Spleen (tissue), 7 donors: ENCODE data around the gene PRPF38A.

Source experiments
- POLR2A ChIP-seq, 3 donors: fragments of 450-650 bp; IDR thresholded peaks; one replicate each; pipeline ENCODE4 v1.5.1; 2017; ENCODE audit warnings: antibody characterized with exemption in 3 of 3, mild to moderate bottlenecking in 1 of 3
- POLR2AphosphoS5 ChIP-seq, 3 donors: sonication (generic); formaldehyde crosslinking; IDR thresholded peaks; one replicate each; pipeline ENCODE4 v1.5.1; 2017; ENCODE audit warnings: antibody characterized with exemption in 3 of 3
- TF ChIP-seq, protein P1 (sequence below), 11 experiments: fragments of 200-600 bp in 7 of 11; fragments of 450-650 bp in 4 of 11; sonication (generic) in 4 of 11; IDR thresholded peaks in 8 of 11; conservative IDR thresholded peaks in 3 of 11; 1 replicate in 7 of 11; 2 replicates in 4 of 11; pipeline versions ENCODE4 v1.4.0 to v1.8.0; 2016 to 2021; ENCODE audit warnings: antibody characterized with exemption in 11 of 11, inconsistent platforms in 4 of 11, mild to moderate bottlenecking in 1 of 11
- donor health status: DM: no; HTN: no; CAD: no; lungs with moderate emphysema.
- donor health status: DM: no; HTN: no; CAD: no.
- donor health status: DM: no; HTN: no; CAD: no.

DNA sequence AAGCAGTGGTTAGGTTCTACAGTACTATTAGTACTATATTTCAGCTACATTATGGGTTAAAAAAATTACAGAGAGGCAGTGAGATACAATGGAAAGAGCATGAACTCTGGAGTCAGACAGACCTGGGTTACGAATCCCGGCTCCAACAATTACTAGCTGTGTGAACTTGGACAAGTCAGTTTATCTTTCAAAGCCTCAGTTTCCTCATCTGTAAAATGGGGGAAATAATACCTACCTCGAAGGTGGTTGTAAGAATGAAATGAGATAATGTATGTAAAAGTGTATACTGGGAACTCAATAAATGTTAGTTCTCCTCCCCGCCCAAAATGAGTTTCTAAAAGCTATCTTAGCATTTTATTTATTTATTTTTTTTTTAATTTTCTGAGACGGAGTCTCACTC, 59.5 kb downstream of the PRPF38A start:
- TF ChIP-seq, protein P1, sequence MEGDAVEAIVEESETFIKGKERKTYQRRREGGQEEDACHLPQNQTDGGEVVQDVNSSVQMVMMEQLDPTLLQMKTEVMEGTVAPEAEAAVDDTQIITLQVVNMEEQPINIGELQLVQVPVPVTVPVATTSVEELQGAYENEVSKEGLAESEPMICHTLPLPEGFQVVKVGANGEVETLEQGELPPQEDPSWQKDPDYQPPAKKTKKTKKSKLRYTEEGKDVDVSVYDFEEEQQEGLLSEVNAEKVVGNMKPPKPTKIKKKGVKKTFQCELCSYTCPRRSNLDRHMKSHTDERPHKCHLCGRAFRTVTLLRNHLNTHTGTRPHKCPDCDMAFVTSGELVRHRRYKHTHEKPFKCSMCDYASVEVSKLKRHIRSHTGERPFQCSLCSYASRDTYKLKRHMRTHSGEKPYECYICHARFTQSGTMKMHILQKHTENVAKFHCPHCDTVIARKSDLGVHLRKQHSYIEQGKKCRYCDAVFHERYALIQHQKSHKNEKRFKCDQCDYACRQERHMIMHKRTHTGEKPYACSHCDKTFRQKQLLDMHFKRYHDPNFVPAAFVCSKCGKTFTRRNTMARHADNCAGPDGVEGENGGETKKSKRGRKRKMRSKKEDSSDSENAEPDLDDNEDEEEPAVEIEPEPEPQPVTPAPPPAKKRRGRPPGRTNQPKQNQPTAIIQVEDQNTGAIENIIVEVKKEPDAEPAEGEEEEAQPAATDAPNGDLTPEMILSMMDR (IDR thresholded peaks at IDR 0.05 in 8 of 11, conservative IDR thresholded peaks at IDR 0.05 in 3 of 11): no peak
- TF ChIP-seq POLR2AphosphoS5 (IDR thresholded peaks at IDR 0.05): no peak
- TF ChIP-seq POLR2A (IDR thresholded peaks at IDR 0.05): no peak
